Stomach (tissue), 9 donors: ENCODE measurements around the gene PXMP4. TPM values are rescaled to one million over a fixed set of nuclear protein-coding genes. Genes with fewer than 3 reads are reported as not detected.

ENCODE experiments used
- DNase-seq, 2 donors: peaks; one replicate each; pipeline versions ENCODE4 v3.0.0 to v3.0.0-alpha.2; 2013 to 2019
- H3K27ac ChIP-seq, 5 donors: fragments of 200-600 bp in 4 of 5; sonication (generic) in 4 of 5; one replicate each; pipeline ENCODE4 v1.5.1; 2013 to 2019; ENCODE audit warnings: mild to moderate bottlenecking in 1 of 5, moderate library complexity in 1 of 5
- H3K27me3 ChIP-seq, 3 donors: fragments of 200-600 bp; sonication (generic); one replicate each; pipeline ENCODE4 v1.5.1; 2017 to 2019; ENCODE audit warnings: mixed run types in 1 of 3
- H3K36me3 ChIP-seq, 4 donors: fragments of 200-600 bp; sonication (generic); 1 replicate in 3 of 4; 2 replicates in 1 of 4; pipeline ENCODE4 v1.5.1; 2016 to 2019
- H3K4me1 ChIP-seq, 4 donors: fragments of 200-600 bp; sonication (generic); one replicate each; pipeline ENCODE4 v1.5.1; 2016 to 2019
- H3K4me3 ChIP-seq, 4 donors: fragments of 200-600 bp; sonication (generic) in 3 of 4; one replicate each; pipeline ENCODE4 v1.5.1; 2016 to 2019; ENCODE audit warnings: mild to moderate bottlenecking in 1 of 4
- H3K9me3 ChIP-seq, 4 donors: fragments of 200-600 bp; sonication (generic); one replicate each; pipeline ENCODE4 v1.5.1; 2016 to 2019
- CTCF ChIP-seq, 7 experiments: fragments of 450-650 bp in 4 of 7; fragments of 200-600 bp in 3 of 7; sonication (generic) in 3 of 7; IDR thresholded peaks; one replicate each; pipeline ENCODE4 v1.5.1; 2016 to 2019; ENCODE audit warnings: antibody characterized with exemption in 7 of 7, control low read depth in 2 of 7, mild to moderate bottlenecking in 1 of 7
- EP300 ChIP-seq: sonication (generic); formaldehyde crosslinking; IDR thresholded peaks from one replicate; pipeline ENCODE4 v1.6.1; 2017; ENCODE audit warnings: antibody characterized with exemption
- POLR2A ChIP-seq, 4 donors: fragments of 450-650 bp; IDR thresholded peaks; one replicate each; pipeline ENCODE4 v1.6.1; 2016; ENCODE audit warnings: antibody characterized with exemption in 4 of 4, control low read depth in 2 of 4, mild to moderate bottlenecking in 1 of 4, moderate library complexity in 1 of 4
- POLR2AphosphoS5 ChIP-seq, 3 donors: sonication (generic); formaldehyde crosslinking; IDR thresholded peaks; one replicate each; pipeline ENCODE4 v1.6.1; 2016; ENCODE audit warnings: antibody characterized with exemption in 3 of 3
- WGBS, 5 donors: extraction: QIAGEN DNeasy Blood & Tissue Kit in 3 of 5; methylation state at CpG; one replicate each; pipeline versions ENCODE4 v1.1.5 to v1.1.7; 2013 to 2018; 5-methylcytosine and 5-hydroxymethylcytosine counted together
- intact Hi-C: fragments of 100-400 bp; cut with DNase I; formaldehyde crosslinking; loops from one replicate; pipeline ENCODE4 v1.15.1; 2023; ENCODE audit warnings: low total_unique reads
- polyA plus RNA-seq, 3 donors: library from polyadenylated mRNA; stranded (reverse); fragments of 200-250 nt; gene quantifications; one replicate each; pipeline ENCODE4 v1.2.3, GENCODE V29; 2013
- total RNA-seq, 5 donors: library from RNA; depleted of rRNA; stranded (reverse); fragments of >200 nt; gene quantifications; one replicate each; pipeline versions ENCODE4 v1.1.0 to v1.2.3, GENCODE V29; 2014 to 2016
- donor health status: healthy with polysubstance abuse.
- donor health status: Bipolar disorder and iron deficiency.
- donor health status: healthy.

PXMP4 gene
- total and polyA plus RNA-seq, 8 donors, result 0.72 to 36.8 (median 5.6) TPM

- Histone ChIP-seq H3K27ac (no peak overlapping the region), H3K4me3 (no peak overlapping the region), H3K9me3 (no peaks in the 10 kb centered on the region), H3K36me3 (peaks cover 20 to 78% (median 68%) of the 10 kb centered on the region in 4 donors), H3K27me3 (no peaks in the 10 kb centered on the region), H3K4me1 (no peaks in the 10 kb centered on the region)
- WGBS, 5 donors, result 70 to 95% (median 75%) methylated on average over 1 of the region's 1 CpG
- TF ChIP-seq POLR2A (IDR thresholded peaks at IDR 0.05) (no peak), CTCF (IDR thresholded peaks at IDR 0.05) (no peak), EP300 (no peak), POLR2AphosphoS5 (IDR thresholded peaks at IDR 0.05) (no peak)
- intact Hi-C loops, result no loop called here
- DNase-seq, result no peak
Measured at GRCh38 chr20:33711446-33711738, 8.7 kb downstream of the PXMP4 start.

GRCh38 chr20:33710681-33711445 is 9.2 kb downstream of the PXMP4 start:
- no peak for TF ChIP-seq POLR2AphosphoS5 (IDR thresholded peaks at IDR 0.05)
- no peak for TF ChIP-seq EP300
- no peak for TF ChIP-seq POLR2A (IDR thresholded peaks at IDR 0.05)
- TF ChIP-seq CTCF (IDR thresholded peaks at IDR 0.05), result no peak
- H3K4me3 ChIP-seq, result no peak overlapping the region
- H3K36me3 ChIP-seq, result peaks cover 20 to 83% (median 74%) of the 10 kb centered on the region in 4 donors
- H3K27ac ChIP-seq, result no peak overlapping the region
- H3K9me3 ChIP-seq, result no peaks in the 10 kb centered on the region
- no peak for DNase-seq
- intact Hi-C loops, result no loop called here
- no peaks in the 10 kb centered on the region for H3K4me1 ChIP-seq
- 73 to 80% (median 78%) methylated on average over 13 to 14 of the region's 14 CpGs for WGBS, 5 donors
- H3K27me3 ChIP-seq, result no peaks in the 10 kb centered on the region

DNA sequence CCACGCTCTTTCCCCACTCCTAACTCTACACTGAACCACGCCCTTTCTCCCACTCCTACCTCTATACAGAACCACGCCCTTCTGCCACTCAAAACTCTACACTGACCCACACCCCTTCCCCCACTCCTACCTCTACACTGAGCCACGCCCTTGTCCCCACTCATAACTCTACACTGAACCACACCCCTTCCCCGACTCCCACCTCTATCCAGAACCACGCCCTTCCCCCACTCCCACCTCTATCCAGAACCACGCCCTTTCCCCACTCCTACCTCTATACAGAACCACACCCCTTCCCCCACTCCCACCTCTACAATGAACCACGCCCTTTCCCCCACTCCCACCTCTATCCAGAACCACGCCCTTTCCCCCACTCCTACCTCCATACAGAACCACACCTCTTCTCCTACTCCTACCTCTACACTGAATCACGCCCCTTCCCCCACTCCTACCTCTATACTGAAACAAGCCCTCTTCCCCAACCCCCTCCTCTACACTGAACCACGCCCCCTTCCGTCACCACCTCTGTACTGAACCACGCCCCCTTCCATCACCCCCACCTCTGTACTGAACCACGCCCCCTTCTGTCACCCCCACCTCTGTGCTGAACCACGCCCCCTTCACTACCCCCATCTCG is 10.1 kb downstream of the PXMP4 start:
- Histone ChIP-seq H3K27ac (no peak overlapping the region), H3K9me3 (no peaks in the 10 kb centered on the region), H3K4me3 (no peak overlapping the region), H3K4me1 (no peaks in the 10 kb centered on the region), H3K36me3 (peaks cover 20 to 79% (median 73%) of the 10 kb centered on the region in 4 donors), H3K27me3 (no peaks in the 10 kb centered on the region)
- WGBS, 5 donors, result 63 to 75% (median 70%) methylated on average over 16 of the region's 16 CpGs
- TF ChIP-seq EP300, result no peak
- TF ChIP-seq POLR2A (IDR thresholded peaks at IDR 0.05), result no peak
- TF ChIP-seq CTCF (IDR thresholded peaks at IDR 0.05), result no peak
- TF ChIP-seq POLR2AphosphoS5 (IDR thresholded peaks at IDR 0.05), result no peak
- DNase-seq, result peak in 1 of 2 donors; percentile 65
- intact Hi-C loops, result no loop called here

- WGBS, 5 donors, result 64 to 75% (median 68%) methylated on average over 2 of the region's 2 CpGs
- no peak overlapping the region for H3K27ac ChIP-seq
- H3K4me1 ChIP-seq, result no peaks in the 10 kb centered on the region
- H3K9me3 ChIP-seq, result no peaks in the 10 kb centered on the region
- intact Hi-C loops, result no loop called here
- DNase-seq, result peak in 1 of 2 donors; percentile 44
- peaks cover 20 to 73% (median 68%) of the 10 kb centered on the region in 4 donors for H3K36me3 ChIP-seq
- H3K27me3 ChIP-seq, result no peaks in the 10 kb centered on the region
- H3K4me3 ChIP-seq, result no peak overlapping the region
- no peak for TF ChIP-seq EP300
- no peak for TF ChIP-seq POLR2AphosphoS5 (IDR thresholded peaks at IDR 0.05)
- no peak for TF ChIP-seq POLR2A (IDR thresholded peaks at IDR 0.05)
- no peak for TF ChIP-seq CTCF (IDR thresholded peaks at IDR 0.05)
Measured at GRCh38 chr20:33709398-33709797, 10.7 kb downstream of the PXMP4 start.
